Ovary (tissue), 9 donors: Measurements from ENCODE around the gene BLID. TPM values are rescaled to one million over a fixed set of nuclear protein-coding genes. Genes with fewer than 3 reads are reported as not detected.

Experiments
- DNase-seq, 5 donors: peaks; one replicate each; pipeline ENCODE4 v3.0.0-alpha.2; 2019 to 2020
- H3K27ac ChIP-seq, 2 donors: fragments of 200-600 bp; one replicate each; pipeline versions ENCODE4 v1.5.1 to v1.8.0; 2019 to 2022
- H3K27me3 ChIP-seq: fragments of 200-600 bp; one replicate; pipeline ENCODE4 v1.8.0; 2022
- H3K36me3 ChIP-seq: fragments of 200-600 bp; sonication (generic); one replicate; pipeline ENCODE4 v1.5.1; 2019
- H3K4me1 ChIP-seq: one replicate; pipeline ENCODE4 v1.8.1; 2013; ENCODE audit warnings: mild to moderate bottlenecking, moderate library complexity; ENCODE audit not compliant: insufficient read depth
- H3K4me3 ChIP-seq: fragments of 200-600 bp; sonication (generic); one replicate; pipeline ENCODE4 v1.5.1; 2017
- H3K9me3 ChIP-seq, 2 donors: fragments of 200-600 bp in 1 of 2; sonication (generic) in 1 of 2; one replicate each; pipeline versions ENCODE4 v1.5.1 to v1.8.1; 2013 to 2019; ENCODE audit warnings: mild to moderate bottlenecking in 1 of 2, moderate library complexity in 1 of 2
- EP300 ChIP-seq: sonication (generic); formaldehyde crosslinking; IDR thresholded peaks from one replicate; pipeline ENCODE4 v1.6.1; 2017; ENCODE audit warnings: antibody characterized with exemption
- POLR2A ChIP-seq: fragments of 450-650 bp; IDR thresholded peaks from one replicate; pipeline ENCODE4 v1.6.1; 2017; ENCODE audit warnings: antibody characterized with exemption, mild to moderate bottlenecking, moderate library complexity
- WGBS, 3 donors: extraction: QIAGEN DNeasy Blood & Tissue Kit in 1 of 3; methylation state at CpG; one replicate each; pipeline versions ENCODE4 v1.1.5 to v1.1.7; 2013 to 2017; 5-methylcytosine and 5-hydroxymethylcytosine counted together
- intact Hi-C, 4 donors: fragments of 100-400 bp; cut with DNase I; formaldehyde crosslinking; loops; one replicate each; pipeline versions ENCODE4 v1.11.0 to v1.15.1; 2022 to 2023
- polyA plus RNA-seq, 2 donors: library from polyadenylated mRNA; stranded (reverse); fragments of 200-250 nt in 1 of 2; fragments of 350-450 nt in 1 of 2; fragmentation: Illumina TruSeq in 1 of 2; extraction: RNeasy Lipid Tissue Mini Kit (QIAGEN cat#74804) in 1 of 2; gene quantifications; one replicate each; pipeline ENCODE4 v1.2.3, GENCODE V29; 2013 to 2014
- total RNA-seq, 7 donors: library from RNA; depleted of rRNA in 2 of 7; stranded (reverse); fragments of >200 nt in 2 of 7; fragmentation: NEBNext Ultra II Directional in 3 of 7; extraction: Animal tissue kit (Norgen Biotek cat#: 25700) in 3 of 7; gene quantifications; one replicate each; pipeline versions ENCODE4 v1.1.0 to v1.2.4, GENCODE V29; 2016 to 2023
- TF ChIP-seq, protein P1 (sequence below), 3 donors: fragments of 450-650 bp in 2 of 3; fragments of 200-600 bp in 1 of 3; IDR thresholded peaks; one replicate each; pipeline versions ENCODE4 v1.5.1 to v1.8.0; 2016 to 2022; ENCODE audit warnings: antibody characterized with exemption in 3 of 3, mild to moderate bottlenecking in 1 of 3
- donor health status: DM: no; HTN: no; CAD: no; lungs with moderate emphysema.
- donor health status: DM: no; HTN: no; CAD: no.
- donor health status: Bipolar disorder and iron deficiency.
- donor health status: DM: yes; HTN: yes; CAD: no.
- donor health status: DM: no; HTN: no; CAD: no.
- donor health status: DM: yes; HTN: yes; CAD: no.

BLID gene
- total and polyA plus RNA-seq, 9 donors, result 0.32 to 13.2 (median 3.7) TPM; not detected in 1

DNA sequence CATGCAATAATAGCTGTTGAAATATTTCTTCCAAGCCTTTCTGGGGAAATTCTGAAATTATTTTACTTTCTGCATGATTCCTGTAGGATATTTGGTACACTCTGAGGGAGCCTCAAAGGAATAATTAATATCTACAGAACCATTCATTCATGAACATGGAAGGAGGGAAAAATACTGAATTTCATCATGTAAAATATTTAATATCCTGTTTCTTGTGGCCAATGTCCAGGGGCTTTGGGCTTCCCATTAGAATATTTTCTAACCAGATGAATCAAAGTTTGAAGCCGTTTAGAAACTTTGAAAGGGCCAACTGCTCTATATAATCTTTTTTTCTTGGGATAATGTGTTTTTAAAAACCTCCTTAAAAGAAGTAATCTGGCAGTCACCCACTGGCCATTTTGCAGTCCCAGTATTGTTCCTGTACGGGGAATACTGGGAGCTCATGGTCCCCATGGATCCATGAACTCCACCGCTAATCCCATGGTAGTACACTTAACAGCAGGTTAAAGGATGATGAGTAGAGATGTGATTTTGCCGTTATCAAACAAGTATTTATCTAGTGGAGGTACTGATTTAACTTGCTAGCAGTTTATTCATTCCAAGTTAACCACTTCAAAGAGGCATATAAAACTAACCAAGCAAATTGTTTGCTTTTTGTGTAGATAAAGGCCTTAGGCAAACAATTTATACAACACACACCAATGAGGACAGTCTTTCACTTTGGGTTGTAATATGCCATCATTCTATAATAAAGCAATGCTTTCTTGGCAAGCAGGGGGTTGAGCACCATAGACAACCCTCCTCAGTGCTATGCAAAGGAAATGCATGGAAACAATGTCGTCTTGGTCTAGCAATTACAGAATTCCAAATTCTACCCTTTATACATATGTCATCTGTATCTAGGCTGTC, 34.5 kb upstream of the BLID start:
- intact Hi-C loops, result loop anchor here in 1 of 4 donors (10.0 kb wide), 1 partner anchor 54 kb away; no protein-coding TSS in a partner anchor
- no peaks in the 10 kb centered on the region for H3K36me3 ChIP-seq
- no peak overlapping the region for H3K4me3 ChIP-seq
- no peaks in the 10 kb centered on the region for H3K27me3 ChIP-seq
- 55 to 64% (median 57%) methylated on average over 5 of the region's 5 CpGs for WGBS, 3 donors
- TF ChIP-seq POLR2A (no peak), EP300 (no peak)
- TF ChIP-seq, protein P1, sequence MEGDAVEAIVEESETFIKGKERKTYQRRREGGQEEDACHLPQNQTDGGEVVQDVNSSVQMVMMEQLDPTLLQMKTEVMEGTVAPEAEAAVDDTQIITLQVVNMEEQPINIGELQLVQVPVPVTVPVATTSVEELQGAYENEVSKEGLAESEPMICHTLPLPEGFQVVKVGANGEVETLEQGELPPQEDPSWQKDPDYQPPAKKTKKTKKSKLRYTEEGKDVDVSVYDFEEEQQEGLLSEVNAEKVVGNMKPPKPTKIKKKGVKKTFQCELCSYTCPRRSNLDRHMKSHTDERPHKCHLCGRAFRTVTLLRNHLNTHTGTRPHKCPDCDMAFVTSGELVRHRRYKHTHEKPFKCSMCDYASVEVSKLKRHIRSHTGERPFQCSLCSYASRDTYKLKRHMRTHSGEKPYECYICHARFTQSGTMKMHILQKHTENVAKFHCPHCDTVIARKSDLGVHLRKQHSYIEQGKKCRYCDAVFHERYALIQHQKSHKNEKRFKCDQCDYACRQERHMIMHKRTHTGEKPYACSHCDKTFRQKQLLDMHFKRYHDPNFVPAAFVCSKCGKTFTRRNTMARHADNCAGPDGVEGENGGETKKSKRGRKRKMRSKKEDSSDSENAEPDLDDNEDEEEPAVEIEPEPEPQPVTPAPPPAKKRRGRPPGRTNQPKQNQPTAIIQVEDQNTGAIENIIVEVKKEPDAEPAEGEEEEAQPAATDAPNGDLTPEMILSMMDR (IDR thresholded peaks at IDR 0.05), result no peak
- peaks cover 4% of the 10 kb centered on the region for H3K4me1 ChIP-seq
- no peaks in the 10 kb centered on the region for H3K9me3 ChIP-seq
- no peak overlapping the region for H3K27ac ChIP-seq
- DNase-seq, result no peak

GRCh38 chr11:122149202-122149601, 33.2 kb upstream of the BLID start:
- H3K27me3 ChIP-seq, result no peaks in the 10 kb centered on the region
- intact Hi-C loops, result no loop called here
- WGBS, 3 donors, result 76 to 81% (median 79%) methylated on average over 4 of the region's 4 CpGs
- DNase-seq, result no peak
- no peak overlapping the region for H3K4me3 ChIP-seq
- TF ChIP-seq, protein P1 (IDR thresholded peaks at IDR 0.05), result no peak
- no peak for TF ChIP-seq POLR2A
- no peak for TF ChIP-seq EP300
- no peak overlapping the region for H3K27ac ChIP-seq
- H3K4me1 ChIP-seq, result peaks cover 4% of the 10 kb centered on the region
- no peaks in the 10 kb centered on the region for H3K9me3 ChIP-seq
- H3K36me3 ChIP-seq, result no peaks in the 10 kb centered on the region

GRCh38 chr11:122146475-122146874, 30.5 kb upstream of the BLID start:
- no peak for DNase-seq
- WGBS, 3 donors, result 89 to 98% (median 95%) methylated on average over 2 of the region's 2 CpGs
- intact Hi-C loops, result no loop called here

GRCh38 chr11:122145715-122146274, 29.8 kb upstream of the BLID start:
- Histone ChIP-seq H3K27ac (no peak overlapping the region), H3K27me3 (no peaks in the 10 kb centered on the region)
- intact Hi-C loops, result no loop called here

More at GRCh38 chr11:122146475-122146874, 30.5 kb upstream of the BLID start:
- H3K27me3 ChIP-seq, result no peaks in the 10 kb centered on the region
- H3K36me3 ChIP-seq, result no peaks in the 10 kb centered on the region
- TF ChIP-seq POLR2A (no peak), EP300 (no peak)
- TF ChIP-seq, protein P1 (IDR thresholded peaks at IDR 0.05), result no peak
- no peak overlapping the region for H3K4me3 ChIP-seq
- no peaks in the 10 kb centered on the region for H3K9me3 ChIP-seq
- H3K4me1 ChIP-seq, result peaks cover 2% of the 10 kb centered on the region
- H3K27ac ChIP-seq, result no peak overlapping the region

More at GRCh38 chr11:122145715-122146274, 29.8 kb upstream of the BLID start:
- peaks cover under 1% of the 10 kb centered on the region for H3K4me1 ChIP-seq
- no peaks in the 10 kb centered on the region for H3K9me3 ChIP-seq
- DNase-seq, result no peak
- H3K36me3 ChIP-seq, result no peaks in the 10 kb centered on the region
- no peak overlapping the region for H3K4me3 ChIP-seq
- TF ChIP-seq, protein P1 (IDR thresholded peaks at IDR 0.05), result no peak
- TF ChIP-seq EP300 (no peak), POLR2A (no peak)
